ENCODE data around the gene ANKRD60.

Gene ANKRD60

DNA sequence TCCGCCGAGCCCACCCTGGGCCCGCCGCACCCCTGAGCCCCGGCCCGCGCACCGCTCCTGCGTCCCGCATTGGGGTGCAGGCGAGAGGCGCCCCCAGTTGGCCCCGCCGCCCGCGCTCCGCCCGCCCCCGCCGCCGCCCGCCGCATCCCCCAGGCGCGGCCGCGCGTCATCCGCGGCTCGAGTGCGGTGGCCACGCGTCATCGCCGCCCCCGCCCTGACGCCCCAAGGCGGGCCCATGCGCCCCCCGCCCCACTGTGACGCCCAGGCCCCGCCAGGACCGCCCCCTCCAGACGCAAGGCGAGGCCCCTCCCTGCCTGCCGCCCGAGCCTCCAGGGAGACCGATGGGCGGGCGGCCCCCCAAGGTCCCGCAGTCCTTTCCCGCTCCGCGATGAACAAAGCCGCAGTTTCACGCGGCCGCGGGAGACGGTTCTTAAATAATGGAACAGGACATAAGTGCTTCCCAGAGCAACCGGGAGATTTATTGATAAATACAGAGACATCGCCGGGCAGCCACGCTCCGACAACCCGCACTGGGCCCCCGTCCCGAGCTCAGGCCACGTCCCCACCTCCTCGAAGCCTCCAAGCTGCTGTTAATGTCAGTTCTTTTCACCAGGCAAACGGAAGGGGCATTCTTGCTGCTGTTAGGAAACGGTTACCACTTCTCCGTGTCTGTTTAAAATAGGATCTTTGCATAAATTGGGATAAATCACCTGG lies at the start of gene ANKRD60:
Gene ANKRD60 (minus strand): TSS at position 170 of the 714 bp plus-strand sequence. CDS start 0 bp downstream, at position 170.
- peak; percentile 41 for DNase-seq

GRCh38 chr20:58277578-58278472 lies 49.4 kb upstream of the ANKRD60 start:
- DNase-seq: no peak

DNA sequence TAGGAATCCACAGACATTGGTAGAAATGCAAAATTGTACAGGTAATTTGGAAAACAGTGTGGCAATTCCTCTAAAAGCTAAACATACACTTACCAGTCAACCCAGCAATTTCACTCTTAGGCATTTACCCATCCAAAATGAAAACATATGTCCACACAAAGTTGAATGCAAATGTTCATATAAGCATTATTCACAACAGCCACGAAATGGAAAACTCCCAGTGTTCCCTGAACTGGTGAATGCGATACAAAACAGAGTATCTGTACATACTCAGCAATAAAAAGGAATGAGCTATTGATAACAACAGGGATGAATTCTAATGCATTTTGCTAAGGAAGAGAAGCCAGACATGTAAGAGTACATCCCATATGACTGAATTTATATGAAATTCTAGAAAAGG lies 48.7 kb upstream of the ANKRD60 start:
- DNase-seq: no peak

GRCh38 chr20:58274384-58274783 lies 45.9 kb upstream of the ANKRD60 start:
- DNase-seq: no peak

GRCh38 chr20:58271606-58272351 lies 43.3 kb upstream of the ANKRD60 start:
- no peak for DNase-seq

- DNase-seq: no peak
Measured at GRCh38 chr20:58268936-58269619, 40.6 kb upstream of the ANKRD60 start.

DNA sequence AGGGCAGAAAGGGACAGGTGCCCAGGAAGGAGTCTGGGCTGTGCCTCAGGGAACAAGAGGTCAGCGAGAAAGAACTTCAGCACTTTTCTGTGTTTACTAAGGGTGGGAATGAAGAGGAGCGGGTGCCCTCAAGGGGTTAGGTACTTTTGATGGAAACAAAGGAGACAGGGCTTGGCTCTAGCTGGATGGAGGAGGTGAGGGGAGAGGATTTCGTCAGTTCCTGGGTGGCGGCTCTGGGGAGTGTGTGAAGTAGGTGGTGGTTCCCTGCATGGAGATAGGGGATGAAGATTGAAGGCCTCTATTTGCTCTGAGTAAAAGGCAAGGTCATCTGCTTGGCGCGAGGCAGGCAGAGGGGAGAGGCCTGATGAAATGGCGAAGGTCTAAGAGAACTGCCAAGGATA lies 40.0 kb upstream of the ANKRD60 start:
- no peak for DNase-seq

GRCh38 chr20:58267389-58268215 lies 39.1 kb upstream of the ANKRD60 start:
- DNase-seq: no peak

- no peak for DNase-seq
Measured at GRCh38 chr20:58264271-58264670, 35.8 kb upstream of the ANKRD60 start.

DNA sequence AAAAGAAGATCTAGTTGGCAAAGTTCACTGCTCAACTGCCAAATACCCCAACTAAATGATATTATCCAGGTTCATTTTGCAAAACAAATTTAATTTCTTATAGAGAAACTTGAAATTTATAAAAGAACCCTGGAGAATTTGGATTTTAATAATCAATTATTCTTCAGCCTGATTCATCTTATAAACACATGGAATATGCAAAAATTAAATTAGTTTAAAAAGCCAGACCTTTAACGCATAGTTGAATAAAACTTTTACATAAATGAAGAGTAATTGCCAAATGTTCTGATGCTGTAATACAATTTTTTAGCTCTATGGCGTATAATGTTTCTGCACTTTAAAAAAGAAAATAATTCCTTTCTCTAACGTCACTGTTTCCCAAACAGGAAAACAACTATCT lies 33.2 kb upstream of the ANKRD60 start:
- DNase-seq: no peak

- no peak for DNase-seq
Measured at GRCh38 chr20:58260006-58260405, 31.6 kb upstream of the ANKRD60 start.

- DNase-seq: no peak
Measured at GRCh38 chr20:58256842-58257241, 28.4 kb upstream of the ANKRD60 start.

- no peak for DNase-seq
Measured at GRCh38 chr20:58256307-58256706, 27.9 kb upstream of the ANKRD60 start.

GRCh38 chr20:58254890-58255289 lies 26.4 kb upstream of the ANKRD60 start:
- no peak for DNase-seq

DNA sequence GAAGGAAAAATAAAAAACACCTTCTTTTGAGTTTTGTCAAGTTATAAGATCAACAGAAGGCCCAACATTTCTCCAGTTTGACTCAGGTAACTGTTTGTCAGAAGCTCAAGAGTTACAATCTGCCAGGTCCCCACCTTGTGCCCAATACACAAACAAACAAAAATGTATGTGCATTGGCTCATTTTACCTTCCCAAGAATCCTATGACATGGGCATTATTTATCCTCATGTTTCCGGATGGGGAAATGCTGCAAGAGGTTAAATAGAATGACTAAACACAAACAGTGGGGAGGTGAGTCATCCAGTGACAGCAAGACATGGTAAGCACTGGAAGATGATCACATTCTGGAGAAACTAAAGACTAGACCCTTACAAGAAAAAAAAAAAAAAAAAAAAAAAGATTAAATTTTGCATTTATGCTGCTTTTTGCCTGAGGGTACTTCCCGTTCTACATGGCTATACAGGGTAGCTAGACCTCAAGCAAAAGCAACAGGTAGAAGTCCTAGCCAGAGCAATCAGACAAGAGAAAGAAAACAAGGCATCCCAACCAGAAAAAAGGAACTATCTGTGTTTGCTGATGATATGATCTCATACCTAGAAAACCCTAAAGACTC lies 23.6 kb upstream of the ANKRD60 start:
- DNase-seq: no peak

DNA sequence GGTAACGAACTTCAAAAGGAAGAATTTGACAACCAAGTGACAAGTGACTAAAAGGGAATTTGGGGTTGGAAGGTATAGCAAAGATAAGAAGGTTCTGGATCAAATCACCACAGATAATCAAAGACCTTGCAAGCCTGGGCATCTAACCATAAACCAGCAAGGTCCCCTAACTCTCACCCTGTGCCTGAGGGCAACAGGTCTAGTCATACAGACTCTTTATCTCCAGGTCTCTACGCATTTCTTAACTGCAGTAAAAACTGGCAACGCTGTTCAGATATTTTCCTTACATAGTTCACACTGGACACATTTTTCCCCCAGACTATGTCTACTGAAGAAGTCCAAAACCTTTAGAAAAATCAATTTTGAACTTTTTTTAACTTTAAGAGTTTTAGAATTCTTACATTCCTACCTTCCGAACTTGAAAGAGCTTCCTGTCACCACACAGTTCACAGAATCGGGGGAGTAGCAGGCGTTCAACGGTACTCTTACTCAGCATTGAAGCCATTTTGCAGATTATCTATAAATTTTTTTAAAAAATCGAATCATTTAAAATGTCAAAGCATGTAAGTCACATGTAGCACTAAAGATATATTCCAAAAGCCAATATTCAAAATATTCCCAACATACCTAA lies 23.0 kb upstream of the ANKRD60 start:
- no peak for DNase-seq

GRCh38 chr20:58246346-58246745 lies 17.9 kb upstream of the ANKRD60 start:
- no peak for DNase-seq

DNA sequence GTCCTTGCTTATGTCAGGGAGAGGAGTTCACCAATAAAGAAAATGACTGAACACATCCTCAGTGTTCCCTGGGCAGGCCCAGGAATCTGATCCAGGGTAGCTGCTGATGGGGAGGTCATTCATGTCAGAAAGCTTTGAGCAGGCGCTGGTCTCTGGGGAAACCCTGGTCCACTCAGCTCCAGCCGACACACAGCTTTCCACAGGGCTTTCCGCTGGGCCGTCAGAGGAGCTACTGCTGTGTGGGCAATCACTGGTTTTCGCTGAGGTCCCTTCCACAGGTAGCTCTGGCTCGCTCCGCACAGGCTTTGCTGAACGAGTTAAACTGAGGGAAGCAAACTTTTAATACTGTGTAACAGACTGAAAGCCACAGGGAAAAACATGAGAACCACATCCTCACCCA lies 17.5 kb upstream of the ANKRD60 start:
- DNase-seq: no peak

DNA sequence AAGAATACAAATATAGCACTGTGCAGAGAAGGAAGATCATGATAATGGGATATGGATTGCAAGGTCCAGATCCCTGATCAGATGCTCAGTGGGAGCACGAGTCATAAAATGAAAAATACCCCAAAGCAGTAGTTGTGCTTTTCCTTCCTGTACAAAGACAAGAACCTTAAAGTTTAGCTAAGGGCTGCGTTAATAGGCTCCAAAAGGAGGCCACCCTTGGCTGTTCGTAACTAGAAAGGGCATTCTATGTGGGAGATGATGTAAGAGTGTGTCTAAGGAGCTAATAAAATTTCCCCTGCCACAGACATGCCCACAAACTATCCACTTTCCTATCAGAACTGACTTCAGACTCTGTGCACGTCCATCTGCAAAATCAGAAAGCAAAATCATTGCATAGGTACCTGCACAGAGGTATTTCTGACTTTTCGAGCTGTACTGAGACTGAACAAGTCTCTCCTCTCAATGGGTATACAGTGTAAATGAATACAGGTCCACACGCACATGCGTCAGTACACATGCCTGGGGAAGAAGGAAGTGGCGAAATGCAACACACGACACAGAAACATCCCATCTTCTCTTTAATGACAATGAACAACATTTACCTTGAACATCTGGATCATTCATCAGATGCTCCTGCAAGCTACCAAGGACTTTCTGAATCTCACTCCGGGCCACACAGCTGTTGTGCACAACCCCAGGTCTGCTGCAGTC lies 16.9 kb upstream of the ANKRD60 start:
- DNase-seq: no peak

GRCh38 chr20:58244517-58245030 lies 16.1 kb upstream of the ANKRD60 start:
- DNase-seq: no peak
